Measurements from ENCODE around the gene ACER2. TPM values are rescaled to one million over a fixed set of nuclear protein-coding genes. Genes with fewer than 3 reads are reported as not detected.

ACER2 gene
- polyA plus RNA-seq, 3 donors, result 2.9 to 5.6 (median 3.3) TPM

DNA sequence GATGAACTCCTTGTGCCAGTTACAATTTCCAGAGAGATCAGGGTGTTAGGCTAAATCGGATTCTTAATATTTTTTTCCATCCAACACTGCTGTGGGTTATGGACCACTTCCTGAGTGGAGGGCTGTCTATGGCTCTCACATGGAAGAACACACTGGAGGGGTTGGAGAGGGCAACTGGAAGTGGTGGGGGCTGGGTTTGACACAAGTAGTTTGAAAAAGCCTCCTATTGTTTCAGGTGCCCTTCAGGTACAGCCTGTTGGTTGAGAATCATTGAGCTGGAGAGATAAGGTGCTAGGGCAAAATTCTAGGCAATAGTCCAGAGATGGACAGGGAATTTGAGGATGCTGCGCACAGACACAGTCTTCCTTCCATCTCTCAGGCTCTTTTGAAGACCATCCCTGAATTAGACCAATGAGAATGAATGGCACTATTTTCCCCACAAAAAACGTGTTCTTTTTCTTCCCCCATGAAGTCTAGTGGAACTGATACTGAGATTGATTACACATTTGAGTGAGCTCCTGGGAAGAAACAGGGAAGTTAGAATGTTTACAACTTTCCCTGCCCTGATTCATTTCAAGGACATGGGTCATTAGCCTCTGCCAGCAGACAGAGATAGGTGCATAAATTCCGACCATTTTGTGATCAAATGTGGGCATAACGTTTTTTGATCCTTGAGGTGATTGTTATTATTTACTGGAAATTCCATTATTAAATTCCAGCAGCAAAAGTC lies 87.7 kb downstream of the ACER2 start:
- H3K27ac ChIP-seq (ENCODE audit: low read depth, low read length), result no peak overlapping the region
- WGBS, 3 donors, result 45 to 65% (median 62%) methylated on average over 5 of the region's 5 CpGs

DNA sequence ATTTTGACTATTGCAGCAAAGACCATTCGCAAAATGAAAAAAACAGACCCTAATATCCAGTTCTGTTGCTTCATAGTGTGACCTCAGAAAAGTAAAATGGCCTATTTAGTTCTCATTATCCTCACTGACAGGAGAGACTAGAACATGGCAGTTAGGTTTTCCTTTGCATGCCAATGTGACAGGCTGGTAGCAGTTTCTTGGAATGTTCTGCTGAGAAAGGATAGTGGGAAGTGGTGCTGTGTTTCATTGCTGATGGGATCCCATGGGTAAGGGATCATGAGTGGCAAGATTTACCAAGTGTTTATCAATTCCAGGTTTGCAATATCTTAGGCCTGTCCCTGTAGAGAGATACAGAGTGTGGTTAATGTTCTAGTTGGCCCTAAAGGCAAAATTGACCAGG lies 88.5 kb downstream of the ACER2 start:
- H3K27ac ChIP-seq (ENCODE audit: low read depth, low read length), result no peak overlapping the region
- 88 to 98% (median 95%) methylated on average over 1 of the region's 1 CpG for WGBS, 3 donors

DNA sequence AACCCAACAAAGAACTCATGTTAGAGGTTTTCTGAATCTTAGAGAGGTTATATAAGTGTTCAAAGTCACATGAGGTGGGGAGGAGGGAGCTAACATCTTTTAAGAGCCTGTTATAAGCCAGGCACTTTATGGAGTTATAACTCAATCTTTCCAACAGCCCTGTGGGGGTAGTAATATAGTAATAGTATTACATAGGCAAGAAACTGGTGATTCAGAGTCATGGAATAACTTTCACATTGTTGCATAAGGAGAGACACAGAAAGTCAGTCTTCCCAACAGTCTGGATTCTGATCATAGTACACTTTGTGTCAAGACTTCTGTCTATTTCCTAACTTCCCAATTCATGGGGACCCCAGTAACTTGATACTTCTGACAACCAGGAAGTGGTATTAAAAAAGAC lies 89.2 kb downstream of the ACER2 start:
- no peak overlapping the region for H3K27ac ChIP-seq (ENCODE audit: low read depth, low read length)

Other genes starting within 250 kb of the ACER2 start
- gene DENND4C, start 178.3 kb upstream of the ACER2 start, polyA plus RNA-seq, result 10 to 100 TPM in 2 of 3 donors, 1 to 10 TPM in 1; 9.5 to 18.2 (median 15.7) TPM
- gene RPS6, start 28.8 kb upstream of the ACER2 start, polyA plus RNA-seq, result 1,000 to 10,000 TPM; 1,759 to 4,747 (median 2,625) TPM

All from adipose tissue (tissue), 3 donors.